Suppressor macrophage treated with lipopolysaccharide for 1 hour (primary cell): ENCODE measurements around the gene CLDN9.
A peak's percentile ranks its signal among the peaks of the same experiment; 100 is the strongest.
"Not testable (repeated sequence)": the region's sequence is repeated elsewhere in the genome, so short reads cannot be mapped to it uniquely, and the experiment has no call there.

ENCODE experiments used
- DNase-seq, 3 donors: peaks; one replicate each; pipeline ENCODE4 v3.0.0-alpha.2; 2020 to 2022

The CLDN9 gene

DNA sequence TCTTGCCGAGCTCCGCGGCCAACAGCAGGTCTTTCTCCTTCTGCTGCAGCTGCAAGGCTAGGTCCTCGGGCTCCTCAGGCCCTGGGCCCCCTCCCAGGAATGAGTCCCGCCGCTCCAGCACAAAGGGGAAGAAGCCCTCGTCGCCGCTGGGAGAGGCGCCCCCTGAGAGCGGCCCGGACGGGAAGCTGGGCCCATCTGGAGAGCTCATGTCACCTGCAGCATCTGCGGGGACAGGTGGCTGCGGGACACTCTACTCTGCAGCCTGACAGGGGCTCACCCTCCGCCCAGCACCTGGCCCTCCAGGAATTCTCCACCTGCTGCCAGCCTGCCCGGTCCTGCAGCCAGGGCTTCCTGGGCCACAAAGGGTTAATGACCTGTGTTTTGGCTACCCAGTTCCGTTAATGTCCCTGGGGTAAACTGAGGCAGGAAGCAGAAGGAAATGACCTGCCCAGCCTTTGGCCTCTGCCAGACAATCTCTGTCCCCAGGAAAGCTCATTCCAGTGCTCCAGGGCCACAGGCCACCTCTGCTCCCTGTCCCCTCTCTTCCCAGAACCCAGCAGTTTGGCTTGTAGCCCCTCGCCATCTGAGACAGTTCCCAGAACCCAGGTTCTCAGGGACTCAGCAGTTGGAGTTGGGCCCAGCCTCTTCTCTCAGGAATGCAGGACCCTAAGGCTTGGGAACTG, 22.7 kb downstream of the CLDN9 start:
- DNase-seq = no peak

GRCh38 chr16:3035972-3036725, 23.4 kb downstream of the CLDN9 start:
- peak in 1 of 3 donors; percentile 39 for DNase-seq

GRCh38 chr16:3036726-3037315, 24.1 kb downstream of the CLDN9 start, which contains the start of gene BICDL2:
Gene BICDL2 (minus strand): TSS chr16:3036944. CDS start chr16:3035496, 1,448 bp downstream.
- DNase-seq = no peak

DNA sequence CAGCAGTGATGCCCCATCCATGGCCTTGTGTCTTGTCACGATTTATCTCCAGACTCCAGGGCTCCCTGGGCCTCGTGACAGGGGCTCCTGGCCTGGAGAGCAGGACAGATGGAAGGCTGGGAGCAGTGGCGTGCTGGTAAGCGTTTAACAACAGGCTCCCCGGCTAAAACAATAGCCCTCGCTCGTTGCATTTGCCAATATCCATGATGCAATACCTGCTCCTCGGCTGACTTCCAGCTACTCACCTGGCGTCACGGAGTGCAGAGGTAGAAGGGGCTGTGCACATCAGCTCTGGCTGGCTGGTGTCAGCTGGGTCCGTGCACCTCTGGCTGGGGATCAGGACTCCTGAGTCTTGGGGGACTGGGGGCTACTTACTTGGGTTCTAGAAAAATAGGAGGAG, 25.5 kb downstream of the CLDN9 start:
- no peak for DNase-seq

DNA sequence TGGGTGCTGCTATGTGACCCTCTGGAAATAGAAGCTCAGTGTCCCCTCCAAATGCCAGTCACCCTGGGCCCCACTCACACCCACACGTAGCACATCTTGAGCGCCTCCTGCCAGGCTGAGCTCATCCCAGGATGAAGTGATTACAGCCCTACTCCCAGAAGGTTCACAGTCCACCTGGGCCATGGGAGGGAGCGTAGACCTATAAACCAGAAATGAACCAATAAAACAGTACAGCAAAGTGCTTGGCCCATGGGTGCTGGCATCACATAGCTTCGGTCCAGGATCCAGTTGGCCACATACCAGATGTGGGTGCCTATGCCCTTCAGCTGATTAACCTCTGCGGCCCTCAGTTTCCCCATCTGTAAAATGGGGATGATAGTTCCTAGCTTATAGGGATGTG, 26.2 kb downstream of the CLDN9 start:
- no peak for DNase-seq

DNA sequence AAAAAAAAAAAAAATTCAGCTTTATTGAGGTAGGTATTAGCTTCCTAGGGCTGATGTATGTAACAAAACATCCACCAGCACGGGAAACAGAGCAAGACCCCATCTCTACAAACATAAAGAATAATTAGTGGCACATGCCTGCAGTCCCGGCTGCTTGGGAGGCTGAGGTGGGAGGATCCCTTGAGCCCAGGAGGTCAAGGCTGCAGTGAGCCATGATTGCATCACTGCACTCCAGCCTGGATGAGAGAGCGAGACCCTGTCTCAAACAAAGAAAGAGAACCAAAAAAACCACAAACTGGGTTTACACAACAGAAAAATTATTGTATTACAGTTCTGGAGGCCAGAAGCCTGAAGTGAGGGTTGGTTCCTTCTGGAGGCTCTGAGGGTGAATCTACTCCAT, 29.7 kb downstream of the CLDN9 start:
- no peak for DNase-seq

GRCh38 chr16:3044708-3045107, 32.0 kb downstream of the CLDN9 start:
- DNase-seq = no peak

DNA sequence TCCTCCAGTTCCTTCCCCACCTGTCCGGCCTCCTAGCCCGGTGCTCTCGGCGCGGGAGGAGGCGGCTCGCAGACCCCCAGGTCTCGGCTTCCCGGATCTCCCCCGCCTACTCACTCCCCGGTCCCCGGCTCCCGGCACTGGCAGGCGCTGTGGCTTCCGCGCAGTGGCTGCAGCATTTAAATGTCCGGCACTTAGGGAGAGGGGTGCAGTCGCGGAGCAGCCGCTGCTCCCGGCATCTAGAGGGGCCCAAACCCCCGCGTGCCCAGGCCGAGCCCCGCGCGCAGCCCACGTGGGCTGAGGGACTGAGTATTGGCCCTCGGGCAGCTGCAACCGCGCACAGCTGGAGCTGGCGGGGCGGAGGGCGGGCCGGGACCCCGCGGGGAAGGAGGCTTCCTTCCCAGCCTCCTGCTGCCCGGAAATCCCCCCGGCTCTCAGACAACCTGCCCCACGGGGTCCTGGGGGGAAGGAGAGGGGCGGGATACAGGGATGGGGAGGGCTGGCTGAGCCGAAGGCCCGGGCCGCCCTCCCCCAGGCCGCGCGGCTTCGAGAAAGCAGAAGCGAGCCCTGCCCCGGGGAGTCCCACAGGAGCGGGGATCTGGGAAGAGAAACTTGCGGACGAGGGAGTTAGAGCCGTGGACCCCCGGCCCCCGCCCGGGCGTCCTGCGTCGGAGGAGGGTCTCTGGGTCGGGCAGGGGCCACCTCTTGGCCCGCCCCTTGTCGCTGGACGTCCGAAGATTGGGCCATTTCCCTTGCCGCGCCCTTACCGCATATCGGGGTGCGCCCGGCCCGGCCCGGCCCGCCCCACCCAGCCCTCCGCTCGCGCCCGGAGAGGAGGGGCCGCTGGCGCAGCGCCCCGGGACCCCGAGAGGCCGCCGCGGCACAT, 33.3 kb downstream of the CLDN9 start, which contains the start of gene MMP25:
TSS of gene MMP25 (plus strand) at position 804 of the 883 bp plus-strand sequence. CDS start 357 bp downstream, outside the sequence.
- peak; percentile 78 to 92 (median 83) for DNase-seq

DNA sequence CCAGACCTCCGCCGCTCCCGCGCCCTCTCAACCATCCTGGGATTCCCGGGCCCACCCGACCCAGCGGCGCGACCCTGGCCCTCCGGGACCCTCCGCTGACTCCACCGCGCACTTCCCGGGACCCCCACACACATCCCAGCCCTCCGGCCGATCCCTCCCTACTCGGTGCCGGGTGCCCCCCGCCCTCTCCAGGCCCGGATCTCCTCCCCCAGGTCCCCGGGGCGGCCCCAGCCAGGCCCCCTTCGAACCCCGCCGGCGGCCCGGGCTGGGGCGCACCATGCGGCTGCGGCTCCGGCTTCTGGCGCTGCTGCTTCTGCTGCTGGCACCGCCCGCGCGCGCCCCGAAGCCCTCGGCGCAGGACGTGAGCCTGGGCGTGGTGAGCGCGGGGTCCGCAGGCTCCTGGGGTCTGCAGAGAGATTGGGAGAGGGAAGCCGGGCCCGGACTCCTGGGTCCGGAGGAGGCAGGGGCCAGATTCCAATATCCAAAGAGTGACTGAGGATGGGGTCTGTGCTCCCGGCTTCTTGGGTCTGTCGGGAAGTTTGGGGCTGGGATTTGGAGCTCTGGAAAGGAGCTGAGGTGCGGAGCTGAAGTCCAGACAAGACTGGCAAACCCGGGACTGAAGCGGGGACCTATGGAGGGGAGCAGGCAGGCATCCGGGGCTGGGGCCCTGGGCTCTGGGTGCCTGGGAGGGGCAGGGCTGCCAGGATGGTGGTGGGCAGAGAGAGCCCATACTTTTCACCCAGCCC, 34.1 kb downstream of the CLDN9 start:
- DNase-seq = peak in 1 of 3 donors; percentile 43

- DNase-seq = no peak
Measured at GRCh38 chr16:3047387-3047720, 34.6 kb downstream of the CLDN9 start.

DNA sequence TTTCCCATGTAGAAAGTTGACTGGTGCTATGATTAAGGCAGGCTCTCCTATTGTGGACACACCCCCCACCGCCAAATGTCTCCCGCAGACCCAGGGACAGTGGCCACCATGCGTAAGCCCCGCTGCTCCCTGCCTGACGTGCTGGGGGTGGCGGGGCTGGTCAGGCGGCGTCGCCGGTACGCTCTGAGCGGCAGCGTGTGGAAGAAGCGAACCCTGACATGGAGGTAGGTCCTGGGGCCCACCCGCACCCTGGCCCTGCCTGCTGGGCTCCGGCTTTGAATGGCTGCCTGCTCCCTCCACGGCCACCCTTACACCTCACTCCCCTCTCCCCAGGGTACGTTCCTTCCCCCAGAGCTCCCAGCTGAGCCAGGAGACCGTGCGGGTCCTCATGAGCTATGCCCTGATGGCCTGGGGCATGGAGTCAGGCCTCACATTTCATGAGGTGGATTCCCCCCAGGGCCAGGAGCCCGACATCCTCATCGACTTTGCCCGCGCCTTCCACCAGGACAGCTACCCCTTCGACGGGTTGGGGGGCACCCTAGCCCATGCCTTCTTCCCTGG, 37.3 kb downstream of the CLDN9 start:
- no peak for DNase-seq

GRCh38 chr16:3050487-3050886, 37.8 kb downstream of the CLDN9 start:
- DNase-seq = no peak

- DNase-seq = no peak
Measured at GRCh38 chr16:3051009-3051408, 38.3 kb downstream of the CLDN9 start.

GRCh38 chr16:3051494-3051893, 38.8 kb downstream of the CLDN9 start:
- DNase-seq = peak; percentile 38 to 48 (median 41)

DNA sequence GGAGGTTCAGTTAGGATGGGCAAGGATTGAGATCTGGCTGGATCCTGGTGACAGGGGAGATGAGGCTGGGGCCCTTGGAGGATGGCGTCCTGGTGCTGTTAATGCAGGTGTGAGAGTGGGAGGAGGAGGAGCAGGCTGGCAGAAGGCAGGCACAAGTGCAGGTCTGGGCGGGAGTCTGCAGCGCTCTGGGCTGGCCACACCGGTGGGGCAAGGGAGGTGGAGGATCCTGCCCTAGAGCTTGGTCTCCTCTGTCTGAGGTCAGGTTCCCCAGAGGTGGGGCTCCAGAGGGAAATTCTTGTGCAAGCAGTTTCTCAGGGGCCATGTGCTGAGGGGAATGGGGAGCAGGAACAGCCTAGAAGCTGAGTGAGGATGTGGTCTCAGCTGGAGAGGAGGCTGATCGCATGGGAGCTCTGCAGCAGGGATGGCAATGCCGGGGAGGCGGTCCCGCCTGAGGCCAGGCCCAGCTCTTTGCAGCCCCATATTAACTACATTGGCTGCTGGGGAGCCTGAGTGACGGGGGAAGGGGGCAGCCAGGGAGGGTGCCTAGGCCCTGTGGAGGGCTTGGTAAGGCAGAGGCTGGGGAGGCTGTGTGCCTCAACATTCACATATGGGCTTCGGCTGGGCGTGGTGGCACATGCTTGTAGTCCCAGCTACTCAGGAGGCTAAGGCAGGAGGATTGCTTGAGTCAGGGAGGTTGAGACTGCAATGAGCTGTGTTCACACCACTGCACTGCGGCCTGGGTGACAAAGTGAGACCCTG, 40.0 kb downstream of the CLDN9 start:
- not testable (repeated sequence) for DNase-seq

GRCh38 chr16:3053330-3053710, 40.6 kb downstream of the CLDN9 start:
- DNase-seq = not testable (repeated sequence)

DNA sequence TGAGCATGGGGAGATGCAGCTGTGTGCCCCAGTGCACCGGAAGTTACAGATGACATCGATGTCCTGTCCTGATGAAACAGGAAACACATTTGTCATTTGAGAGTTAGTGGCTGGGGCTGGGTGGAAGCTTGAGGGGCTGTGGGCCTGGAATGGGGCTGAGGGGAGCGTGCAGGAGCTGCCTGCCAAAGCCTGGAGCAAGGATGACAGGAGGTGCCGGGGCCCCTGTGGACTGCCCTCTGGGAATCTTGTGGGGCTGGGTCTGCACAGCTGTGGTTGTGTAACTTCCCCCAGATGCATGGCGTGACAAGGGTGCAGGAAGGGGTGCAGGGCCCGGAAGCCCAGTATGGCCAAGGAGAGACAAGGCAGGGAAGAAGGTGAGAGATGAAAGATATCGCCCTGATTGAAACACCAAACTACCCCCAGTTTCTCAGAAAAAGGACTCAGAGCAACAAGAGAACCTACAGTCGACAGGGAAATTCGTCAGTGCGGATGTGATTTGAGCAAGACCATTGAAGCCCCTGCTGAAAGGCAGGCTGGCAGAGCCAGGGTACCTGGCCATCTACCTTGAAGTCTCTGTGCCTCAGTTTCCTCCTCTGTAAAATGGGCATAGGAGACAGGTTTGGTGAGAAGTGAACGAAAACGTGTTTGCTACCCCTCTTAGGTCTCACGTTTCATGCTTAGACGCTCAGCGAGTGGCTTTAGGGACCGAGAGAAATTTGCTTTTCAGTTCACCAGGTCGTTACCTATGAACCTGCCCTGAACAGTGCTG, 42.4 kb downstream of the CLDN9 start:
- DNase-seq = peak in 2 of 3 donors; percentile 12 to 30

DNA sequence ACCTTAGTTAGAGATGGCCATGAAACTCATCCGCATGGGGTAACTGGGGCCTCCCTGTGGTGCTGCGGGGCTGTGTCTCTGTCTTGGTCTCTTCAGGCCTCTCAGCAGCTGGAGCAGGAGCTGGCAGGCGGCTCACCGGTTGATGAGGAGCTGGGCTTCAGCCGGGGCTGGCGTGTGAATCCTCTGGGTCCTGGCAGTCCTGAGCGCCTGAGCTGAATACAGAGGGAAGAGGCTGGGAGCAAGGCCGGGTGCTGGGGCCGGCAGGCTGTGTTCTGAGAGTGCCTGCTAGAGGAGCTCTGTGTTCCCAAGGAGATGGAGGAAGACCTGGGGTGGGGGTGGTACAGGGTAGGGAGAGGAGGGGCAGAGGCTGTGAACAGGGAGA, 43.0 kb downstream of the CLDN9 start:
- DNase-seq = not testable (repeated sequence)

DNA sequence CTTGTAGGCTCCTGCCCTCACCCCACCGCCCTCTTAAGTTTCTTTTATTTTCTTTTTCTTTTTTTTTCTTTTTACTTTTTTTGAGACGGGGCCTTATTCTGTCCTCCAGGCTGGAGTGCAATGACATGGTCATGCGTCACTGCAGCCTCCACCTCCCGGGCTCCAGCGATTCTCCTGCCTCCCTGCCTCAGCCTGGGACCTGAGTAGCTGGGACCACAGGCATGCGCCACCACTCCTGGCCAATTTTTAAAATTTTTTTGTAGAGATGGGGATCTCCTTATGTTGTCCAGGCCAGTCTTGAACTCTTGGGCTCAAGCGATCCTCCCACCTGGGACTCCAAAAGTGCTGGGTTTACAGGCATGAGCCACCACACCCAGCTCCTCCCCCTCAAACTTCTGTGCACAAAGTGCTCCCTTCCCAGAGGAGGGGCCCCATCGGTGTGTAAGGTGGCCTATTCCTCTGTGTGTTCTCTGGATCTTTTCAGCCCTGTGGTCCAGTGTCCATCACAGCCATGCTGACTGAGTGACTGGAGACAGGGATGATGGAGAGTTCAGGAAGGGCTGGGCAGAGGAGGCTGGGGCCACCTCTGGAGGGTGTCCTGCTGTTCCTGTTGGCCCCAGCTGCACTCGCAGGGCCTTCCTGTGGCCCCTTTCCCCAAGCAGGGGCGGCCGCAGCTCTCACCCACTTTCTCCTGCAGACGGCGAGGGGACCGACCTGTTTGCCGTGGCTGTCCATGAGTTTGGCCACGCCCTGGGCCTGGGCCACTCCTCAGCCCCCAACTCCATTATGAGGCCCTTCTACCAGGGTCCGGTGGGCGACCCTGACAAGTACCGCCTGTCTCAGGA, 43.8 kb downstream of the CLDN9 start:
- no peak for DNase-seq
